ENCODE data around the gene GRID1.

The GRID1 gene

DNA sequence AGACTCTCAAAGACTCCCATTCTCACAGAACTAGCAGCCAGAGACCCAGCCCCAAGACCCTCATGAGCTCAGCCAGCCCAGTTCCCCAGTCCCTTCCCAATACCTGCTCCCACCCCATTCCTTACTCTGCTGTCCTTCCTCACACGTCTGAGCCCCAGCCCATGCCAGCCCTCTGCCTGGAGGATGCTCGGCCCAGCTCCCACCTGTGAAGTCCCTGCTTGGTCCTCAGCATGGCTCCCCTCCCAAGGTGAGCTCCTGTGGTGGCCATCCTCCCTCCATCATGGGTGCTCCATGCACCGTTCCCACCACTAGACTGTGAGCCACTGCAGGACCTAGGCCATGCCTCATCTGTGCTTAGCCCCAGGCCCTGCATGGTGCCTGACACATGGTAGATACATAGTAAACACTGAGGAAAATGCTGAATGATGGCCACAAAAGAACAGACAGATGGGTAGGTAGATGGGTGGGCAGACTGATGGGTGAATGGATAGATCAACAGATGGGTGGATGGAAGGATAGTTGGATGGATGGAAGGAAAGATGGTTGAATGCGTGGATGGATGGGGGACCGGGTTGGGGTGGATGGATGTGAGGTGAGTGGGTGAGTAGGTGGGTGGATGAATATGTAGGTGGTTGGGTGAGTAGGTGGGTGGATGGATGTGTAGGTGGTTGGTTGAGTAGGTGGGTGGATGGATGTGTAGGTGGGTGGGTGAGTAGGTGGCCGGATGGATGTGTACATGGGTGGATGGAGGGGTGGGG lies 138.9 kb downstream of the GRID1 start:
- no peak for DNase-seq (ENCODE audit: low read depth)

DNA sequence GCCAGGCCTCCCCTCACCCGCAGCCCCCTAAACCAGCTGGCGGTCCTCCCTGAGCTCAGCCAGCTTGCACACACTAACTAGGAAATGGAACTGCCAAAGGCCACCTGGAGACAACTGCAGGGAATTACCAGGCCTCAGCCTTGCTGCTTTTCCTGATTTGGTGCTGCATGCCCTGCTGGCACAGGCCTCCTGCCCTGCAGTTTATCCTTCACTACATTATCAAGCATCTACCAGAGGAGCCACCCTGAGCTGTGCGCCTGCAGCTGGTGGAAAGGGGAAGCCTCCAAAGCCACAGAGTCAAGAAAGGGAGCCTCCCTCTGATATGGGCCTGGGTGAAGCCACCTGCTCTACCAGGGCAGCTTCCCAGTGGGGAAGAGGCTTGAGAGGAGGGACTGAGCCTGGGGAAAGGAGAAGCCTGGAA lies 139.8 kb downstream of the GRID1 start:
- no peak for DNase-seq (ENCODE audit: low read depth)

DNA sequence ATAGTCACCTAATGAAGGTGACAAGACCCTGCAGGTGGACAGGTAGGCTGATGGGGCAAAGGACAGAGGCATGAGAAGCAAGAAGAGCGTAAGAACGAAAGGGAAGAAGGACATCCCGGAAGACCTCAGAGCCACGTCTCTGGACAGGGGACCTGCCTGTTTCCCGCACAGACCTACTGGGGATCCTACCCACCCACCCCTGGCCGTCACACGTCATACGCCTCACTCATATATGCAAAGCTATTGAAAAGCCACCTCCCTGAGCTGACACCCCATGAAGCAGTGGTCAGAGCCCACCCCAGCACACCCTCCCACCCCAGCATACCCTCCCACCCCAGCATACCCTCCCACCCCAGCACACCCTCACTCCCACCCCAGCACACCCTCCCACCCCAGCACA lies 140.6 kb downstream of the GRID1 start:
- no peak for DNase-seq (ENCODE audit: low read depth)

DNA sequence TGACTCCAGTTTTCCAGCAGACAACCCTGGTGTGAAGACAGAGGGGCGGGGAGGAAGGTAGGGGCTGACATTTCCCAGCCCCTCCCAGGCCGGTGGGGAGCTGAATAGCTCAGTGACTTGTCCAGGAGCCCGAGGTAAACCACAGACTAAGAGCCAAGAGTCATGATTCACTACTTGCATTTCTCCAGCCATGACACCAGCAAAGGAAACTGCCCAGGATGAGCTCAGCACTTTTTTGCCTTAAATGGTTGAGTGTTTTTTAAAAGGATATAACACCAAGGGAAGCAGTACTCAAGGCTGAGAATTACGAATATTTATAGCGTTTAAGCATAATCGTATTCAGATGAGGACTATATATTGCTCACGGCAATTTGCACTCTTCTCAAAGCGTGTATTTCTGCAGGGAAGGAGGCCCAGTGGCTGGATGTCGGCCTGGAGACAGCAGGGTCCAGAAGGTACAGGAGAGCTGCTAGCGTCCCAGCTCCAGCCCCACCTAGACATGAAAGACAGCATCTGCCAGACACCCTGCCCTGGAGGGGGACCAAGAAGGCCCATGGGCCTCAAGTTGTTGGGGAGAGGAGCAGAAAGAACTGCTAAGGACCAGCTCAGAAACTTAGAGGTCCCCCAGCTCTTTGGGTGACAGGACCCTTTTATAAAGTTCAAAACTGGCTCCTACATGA lies 141.4 kb downstream of the GRID1 start:
- DNase-seq (ENCODE audit: low read depth): no peak

DNA sequence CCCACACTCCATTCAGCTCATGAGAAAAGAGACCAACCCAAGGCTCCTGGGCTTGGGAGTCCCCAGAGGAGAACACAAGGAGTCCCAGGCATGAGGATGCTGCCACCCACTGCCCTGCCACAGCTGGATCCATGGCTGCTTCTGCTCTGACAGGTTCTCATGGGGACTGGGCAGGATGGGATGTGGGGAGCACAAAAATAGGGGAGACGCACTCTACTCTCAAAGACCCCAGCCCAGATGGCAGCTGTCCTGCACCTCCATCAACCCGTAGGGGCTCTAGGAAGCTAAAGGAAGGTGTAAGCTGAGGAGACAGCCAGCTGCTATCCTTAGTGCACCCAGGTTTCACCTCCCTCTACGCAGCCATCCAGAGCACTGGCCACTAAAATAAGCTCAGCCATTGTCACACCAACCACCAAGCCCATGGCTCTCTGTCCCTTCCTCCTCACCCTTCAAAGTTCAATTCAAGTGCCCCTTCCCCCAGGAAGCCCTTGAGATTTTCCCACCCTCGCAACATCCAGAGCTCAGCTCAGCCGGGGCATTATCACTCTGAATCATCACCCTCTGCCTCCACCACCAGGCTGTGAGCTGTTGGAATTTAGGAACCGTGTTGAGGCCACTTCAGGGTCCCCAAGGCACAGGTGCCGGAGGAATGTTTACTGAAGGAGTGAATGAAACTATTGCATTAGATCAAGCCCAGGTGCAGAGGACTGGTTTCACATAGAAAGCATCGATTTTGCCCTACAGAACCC lies 142.1 kb downstream of the GRID1 start:
- no peak for DNase-seq (ENCODE audit: low read depth)

DNA sequence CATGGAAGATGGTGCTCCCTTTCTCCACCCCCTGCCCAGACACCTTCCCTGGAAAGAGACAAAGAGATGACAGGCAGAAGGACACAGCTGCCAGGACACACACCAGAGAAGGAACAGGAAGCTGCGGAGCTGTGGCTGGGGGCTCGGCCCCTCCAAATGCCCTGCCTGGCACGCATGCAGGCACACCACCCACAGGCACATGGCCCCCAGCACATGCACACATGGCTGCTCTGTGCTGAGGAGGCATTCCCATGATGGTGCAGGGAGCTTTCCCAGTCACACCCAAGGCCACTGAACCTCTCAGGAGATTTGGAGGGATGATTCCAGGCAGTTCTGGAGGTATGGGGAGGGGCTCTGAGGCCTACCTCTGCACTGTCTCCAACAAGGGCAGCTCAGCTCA lies 143.3 kb downstream of the GRID1 start:
- no peak for DNase-seq (ENCODE audit: low read depth)

DNA sequence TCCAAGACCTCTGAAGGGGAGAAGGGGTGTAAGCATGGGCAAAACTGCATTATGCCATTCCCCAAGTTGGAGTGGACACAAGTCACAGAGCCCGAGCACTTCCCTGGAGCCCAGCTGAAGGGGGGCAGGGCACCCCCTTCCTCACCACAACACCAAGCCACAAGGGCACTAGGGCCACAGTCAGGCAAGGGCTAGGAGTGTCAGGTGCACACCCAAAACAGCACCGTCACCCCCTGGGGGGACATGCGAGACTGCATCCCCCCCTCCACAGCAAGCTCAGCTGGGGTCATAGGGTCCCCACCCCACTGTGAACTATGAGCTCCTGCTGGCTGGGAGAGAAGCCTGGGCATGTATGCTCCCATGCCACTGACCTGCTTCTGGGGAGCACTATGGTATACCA lies 143.9 kb downstream of the GRID1 start:
- DNase-seq (ENCODE audit: low read depth): no peak

DNA sequence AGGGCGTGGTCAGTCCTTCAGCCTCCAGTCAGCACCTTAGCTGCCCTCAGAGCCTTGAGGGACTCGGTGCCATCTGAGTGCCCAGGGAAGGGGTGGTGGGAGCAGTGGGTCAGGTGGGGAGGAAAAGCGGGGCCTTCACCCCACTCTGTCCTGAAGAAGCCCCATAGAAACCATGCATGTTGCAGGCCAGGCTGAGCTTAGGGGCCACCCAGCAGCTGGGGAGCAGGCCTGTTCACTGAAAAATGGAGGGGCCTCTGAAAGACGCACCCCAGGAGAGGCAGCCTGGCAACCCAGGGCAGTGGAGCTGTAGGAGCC lies 144.3 kb downstream of the GRID1 start:
- no peak for DNase-seq (ENCODE audit: low read depth)

DNA sequence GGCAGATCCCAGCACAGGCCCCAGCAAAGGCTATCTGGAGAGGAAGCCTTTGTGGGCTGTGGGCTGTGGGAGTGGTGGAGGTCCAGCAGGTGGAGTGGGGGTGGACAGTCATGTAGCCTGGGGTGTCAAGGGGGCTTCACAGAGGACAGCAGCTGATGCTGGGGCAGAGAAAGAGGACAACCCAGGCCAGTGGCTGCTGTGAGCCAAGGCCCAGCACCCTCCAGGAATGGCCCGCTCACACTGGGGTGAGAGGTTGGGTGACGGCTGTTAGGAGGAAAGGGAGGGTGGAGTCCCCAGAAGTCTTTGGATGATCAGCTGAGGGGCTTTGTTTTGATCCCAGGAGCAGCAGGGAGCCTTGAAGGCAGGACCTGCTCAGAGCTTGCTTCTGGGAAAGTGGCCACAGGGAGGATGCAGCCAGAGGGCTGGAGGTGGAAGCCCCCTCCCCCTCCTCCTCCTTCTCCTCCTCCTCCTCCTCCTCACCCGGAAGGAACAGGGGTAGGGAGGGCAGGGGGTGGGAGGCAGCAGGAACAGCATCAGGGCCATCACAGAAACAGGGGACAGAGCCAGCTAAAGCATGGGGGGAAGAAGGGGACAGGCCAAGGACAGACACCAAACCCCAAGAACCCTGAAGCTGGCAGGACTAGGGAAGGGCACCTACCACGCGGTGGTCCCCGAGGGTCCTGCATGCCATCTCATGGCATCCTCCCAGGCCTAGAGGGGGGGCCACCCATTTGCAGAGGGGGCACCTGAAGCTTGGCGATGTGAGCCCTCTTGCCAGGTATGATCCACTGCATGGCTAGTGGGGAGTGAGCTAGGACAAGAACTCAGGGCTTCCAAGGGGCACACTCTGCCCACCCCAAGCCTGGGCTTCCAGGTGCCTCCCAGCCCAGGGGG lies 144.9 kb downstream of the GRID1 start:
- no peak for DNase-seq (ENCODE audit: low read depth)

DNA sequence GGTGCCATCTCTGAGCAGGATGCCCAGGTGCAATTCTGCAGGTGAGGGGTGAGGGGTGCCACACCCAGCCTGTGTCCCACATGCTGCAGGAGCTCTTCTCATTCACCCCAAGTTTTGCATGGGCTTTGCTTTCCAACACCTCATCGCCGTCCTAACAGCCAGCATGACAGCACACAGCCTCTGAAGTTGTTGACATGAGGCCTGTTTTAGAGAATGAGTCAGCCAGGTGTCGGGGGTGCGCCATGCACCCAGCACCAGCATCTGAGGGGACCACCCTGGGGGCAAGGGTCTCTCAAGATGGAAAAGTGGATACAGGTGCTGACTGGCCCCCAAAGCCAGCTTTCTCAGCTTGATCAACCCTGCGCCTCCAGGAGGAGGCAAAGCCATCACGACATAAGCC lies 146.0 kb downstream of the GRID1 start:
- DNase-seq (ENCODE audit: low read depth): no peak

DNA sequence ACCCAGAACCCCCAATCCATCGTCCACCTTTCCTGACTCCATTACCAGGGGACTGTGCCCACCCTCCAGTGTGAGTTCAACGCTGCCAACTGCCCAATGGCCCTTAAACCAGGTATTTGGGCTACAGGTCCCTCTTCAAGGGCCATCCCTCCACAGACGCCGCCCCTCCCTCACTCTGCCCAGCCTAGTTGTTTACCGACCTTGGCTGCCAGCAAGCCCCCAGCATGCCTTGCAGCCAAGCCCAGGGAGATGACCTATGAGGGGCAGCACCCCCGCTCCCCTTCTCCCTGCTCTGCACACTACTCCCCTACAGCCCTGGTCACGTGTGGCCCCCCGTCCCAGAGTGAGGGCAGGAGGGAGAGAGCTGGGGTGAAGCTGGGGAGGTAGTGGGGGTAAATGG lies 147.3 kb downstream of the GRID1 start:
- DNase-seq (ENCODE audit: low read depth): no peak

DNA sequence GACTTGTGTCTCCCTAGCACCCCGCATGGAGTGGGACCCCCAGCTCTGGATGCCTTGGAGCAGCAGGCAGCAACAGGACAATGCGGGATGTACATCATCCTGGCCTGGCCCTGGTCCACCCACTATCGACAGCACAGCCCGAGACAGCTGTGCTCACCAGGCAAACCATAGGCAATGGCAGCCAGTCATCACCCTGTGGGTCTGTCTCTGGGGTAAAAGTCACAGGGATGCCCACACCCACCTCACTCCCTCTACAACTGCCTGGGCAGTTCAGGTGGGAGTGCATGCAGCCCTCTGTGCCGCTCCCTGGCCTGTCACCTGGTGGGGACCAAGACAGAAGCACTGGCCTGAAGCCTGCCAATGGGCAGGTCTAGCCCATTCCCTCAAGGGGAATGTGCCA lies 147.8 kb downstream of the GRID1 start:
- no peak for DNase-seq (ENCODE audit: low read depth)

DNA sequence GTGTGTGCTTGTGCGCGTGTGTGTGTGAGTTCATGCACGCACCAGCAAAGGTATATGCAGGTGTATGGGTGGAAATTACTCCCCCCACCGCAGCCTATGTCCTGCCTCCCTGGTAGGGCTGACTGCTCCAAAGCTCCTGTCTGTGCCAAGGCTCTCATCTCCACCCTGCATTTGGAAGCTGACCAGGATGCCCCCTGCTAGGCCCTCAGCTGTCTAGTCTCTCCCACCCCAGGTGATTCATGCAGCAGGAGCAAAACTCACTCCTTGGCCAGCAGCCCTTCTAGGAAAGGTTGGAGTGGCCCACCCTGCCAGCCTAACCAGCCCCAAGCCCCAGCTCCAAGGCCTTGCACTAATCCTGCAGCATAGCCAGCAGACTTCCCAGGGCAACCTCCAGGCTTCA lies 148.4 kb downstream of the GRID1 start:
- no peak for DNase-seq (ENCODE audit: low read depth)

DNA sequence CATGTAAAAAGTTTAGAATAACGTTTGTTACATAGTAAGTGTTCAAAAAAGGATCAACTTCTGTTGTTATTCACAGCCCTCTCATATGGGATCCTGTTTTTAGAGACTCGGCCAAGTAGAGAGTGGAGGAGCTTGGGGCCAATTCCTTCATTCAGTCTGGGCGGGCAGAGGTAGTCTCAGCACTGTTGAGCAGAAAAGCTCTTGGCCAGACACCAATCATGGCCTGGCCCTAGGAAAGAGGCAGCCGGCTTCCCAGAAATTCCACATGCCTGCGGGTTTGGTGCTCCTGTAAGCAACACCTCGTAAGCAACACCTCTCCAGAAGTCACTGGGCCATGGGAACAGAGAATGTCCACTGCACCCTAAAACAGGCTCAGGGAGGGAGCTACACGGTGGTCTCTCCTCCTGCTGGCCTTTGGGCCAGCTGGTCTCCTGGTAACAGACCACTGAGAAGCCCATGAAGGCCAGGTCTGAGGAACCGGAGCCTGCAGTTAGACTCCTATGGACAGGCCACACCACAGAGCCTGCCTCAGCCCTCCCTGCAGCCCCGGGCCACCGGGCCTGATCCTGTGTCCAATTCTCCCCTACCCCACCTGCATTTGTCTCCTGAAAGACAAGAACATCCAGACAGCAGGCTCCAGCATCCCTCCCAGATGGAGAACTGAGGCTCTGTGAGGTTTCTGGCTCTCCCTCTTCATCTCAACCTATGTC lies 149.1 kb downstream of the GRID1 start:
- DNase-seq (ENCODE audit: low read depth): no peak

DNA sequence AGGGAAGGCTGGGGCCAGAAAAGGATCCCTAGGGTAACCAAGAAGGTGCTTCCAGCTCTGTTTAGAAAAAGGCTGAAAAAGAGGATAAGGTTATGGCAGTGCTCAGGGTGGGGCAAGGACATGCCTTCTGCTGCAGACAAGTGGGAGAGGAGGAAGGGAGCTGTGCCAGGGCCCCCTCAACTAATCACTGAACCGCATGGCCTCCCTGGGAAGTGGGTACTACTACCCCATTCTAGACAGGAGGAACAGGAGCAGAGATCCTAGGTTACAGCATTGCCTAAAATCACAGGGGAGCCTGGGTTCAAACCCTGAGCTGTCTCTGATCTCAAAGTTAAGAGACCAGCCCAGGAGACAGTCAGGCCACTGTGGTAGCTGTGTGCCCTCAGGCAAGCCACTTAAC lies 149.7 kb downstream of the GRID1 start:
- DNase-seq (ENCODE audit: low read depth): no peak

DNA sequence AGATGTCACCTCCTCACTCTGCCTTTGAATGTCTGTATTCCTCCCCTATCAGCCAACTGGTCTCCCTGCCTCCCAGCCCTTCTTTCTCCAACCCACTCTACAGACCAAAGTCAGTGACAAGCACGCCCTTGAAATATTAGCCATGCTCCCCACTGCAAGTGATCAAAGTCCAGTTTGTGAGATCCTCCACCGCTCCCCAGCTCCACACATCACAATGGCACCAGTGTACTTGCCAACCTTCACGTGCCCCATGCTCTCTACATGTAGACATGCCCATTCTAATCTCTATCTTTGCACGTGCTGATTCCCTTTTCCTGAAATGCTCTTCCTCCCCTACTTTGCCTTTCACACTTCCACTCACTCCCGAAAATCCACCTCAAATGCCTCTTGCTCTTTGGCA lies 150.9 kb downstream of the GRID1 start:
- DNase-seq (ENCODE audit: low read depth): no peak

DNA sequence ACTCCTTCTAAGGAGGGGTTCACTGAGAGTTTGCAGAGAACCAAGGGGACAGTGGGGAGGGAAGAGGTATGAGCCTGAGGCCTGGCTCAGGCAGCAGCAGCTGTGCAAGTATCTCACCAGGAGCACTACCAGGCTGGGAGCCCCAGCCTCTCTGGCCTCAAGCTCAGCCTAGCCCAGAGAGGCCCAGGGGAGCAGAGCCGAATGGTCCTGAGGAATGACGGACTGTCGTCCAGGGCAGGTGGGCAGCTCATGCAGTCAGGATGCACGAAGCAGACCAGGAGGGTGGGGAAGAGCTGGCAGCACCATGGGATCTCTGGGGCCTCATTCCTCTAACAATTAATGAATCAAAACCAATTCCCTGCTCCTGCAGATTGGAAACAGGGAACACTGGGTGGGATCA lies 151.5 kb downstream of the GRID1 start:
- no peak for DNase-seq (ENCODE audit: low read depth)

DNA sequence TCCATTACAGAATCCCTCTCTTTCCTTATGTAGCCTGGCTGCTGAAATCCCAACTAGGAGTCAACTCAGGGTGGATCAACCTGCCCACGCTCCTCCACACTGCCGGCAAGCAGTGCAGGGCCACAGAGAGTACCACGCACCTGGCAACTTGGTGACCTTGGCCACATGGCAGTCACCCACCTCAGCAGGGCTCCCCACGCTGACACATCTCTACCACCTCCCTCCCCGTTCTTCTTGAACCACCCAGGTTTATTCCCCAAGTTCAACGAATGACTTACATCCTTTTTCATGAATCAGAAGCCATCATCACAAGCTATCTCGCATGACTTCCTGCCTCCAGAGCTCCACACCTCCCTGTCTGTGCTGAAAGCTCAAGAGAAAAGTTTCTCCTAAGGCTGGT lies 153.4 kb downstream of the GRID1 start:
- DNase-seq (ENCODE audit: low read depth): no peak

DNA sequence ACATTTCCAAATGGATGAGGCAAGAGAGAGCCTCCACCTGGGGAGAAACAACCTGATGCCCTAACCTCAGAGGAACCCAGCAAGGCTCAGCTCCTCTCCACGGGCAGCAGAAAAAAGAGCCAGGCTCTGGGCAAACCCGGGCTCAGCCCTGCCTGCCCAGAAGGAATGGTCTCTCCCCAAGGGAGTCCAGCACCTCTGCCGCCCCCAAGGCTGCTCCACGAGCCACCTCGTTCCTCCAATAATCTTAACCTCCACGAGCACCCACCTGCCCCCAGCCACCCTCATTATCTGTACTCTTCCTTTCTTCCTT lies 154.2 kb downstream of the GRID1 start:
- no peak for DNase-seq (ENCODE audit: low read depth)

DNA sequence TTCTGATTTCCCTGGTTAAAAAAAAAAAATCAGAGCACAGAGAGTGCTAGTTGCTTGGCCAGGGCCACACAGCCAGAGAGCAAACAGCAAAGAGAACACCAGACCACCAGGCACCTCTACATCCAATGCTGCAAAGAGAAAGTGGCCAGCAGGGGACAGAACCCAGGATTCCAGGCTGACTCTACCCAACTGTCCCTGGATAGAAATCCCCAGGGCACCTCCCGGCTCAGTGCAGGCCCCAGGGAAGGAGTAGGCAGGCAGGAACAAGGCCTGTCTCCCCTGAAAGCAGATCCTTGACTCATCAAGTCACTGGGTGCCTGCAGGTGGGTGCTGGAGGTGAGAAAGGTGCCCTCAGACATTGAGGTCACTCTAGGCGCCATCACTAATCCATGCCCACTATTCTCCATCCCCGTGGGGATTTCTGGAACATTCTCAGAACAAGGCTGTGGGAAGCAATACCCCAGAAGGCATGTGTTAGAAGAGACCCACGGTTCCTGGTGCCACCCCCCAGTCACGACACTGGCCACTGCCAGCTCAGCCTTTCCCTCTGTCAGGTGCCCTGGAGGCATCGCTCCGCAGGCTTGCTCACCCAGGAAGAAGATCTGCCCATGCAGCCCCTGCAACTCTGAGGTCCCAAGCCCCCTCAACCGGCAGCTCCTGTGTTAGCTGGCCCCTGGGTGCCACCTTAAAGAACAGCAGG lies 154.8 kb downstream of the GRID1 start:
- DNase-seq (ENCODE audit: low read depth): no peak

DNA sequence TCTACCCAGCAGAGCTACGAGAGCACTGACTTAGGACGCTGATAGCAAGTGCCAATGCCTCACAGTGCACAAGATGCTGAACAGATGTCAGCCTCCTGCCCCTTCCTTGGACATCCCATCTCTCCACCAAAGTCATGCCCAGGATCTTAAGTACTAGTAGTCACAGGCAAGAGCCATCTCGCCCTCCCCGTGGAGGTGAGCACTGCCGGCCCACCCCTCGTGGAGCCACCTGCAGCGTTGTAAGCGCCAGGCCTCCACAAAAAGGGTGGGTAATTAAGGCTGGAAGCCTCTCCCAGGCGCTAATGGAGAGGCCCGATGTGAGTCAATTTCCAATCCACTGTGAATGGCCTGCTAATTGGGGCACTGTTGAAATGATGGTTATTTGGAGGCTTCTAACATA lies 156.2 kb downstream of the GRID1 start:
- no peak for DNase-seq (ENCODE audit: low read depth)

All from stimulated activated CD8-positive, alpha-beta memory T cell treated with anti-CD3 and anti-CD28 coated beads, Interleukin-15, amount 100 ng/mL, for 24 hours (primary cell).